A549 treated with AZD9567 at 1 μM for 4 hours (cell line): ENCODE results near the gene ITGA7. TPM values are rescaled to one million over a fixed set of nuclear protein-coding genes. Genes with fewer than 3 reads are reported as not detected.

Experiments
- total RNA-seq: library from RNA; stranded (reverse); fragments of 200-300 nt; extraction: Qiagen RNA extraction; gene quantifications from 5 replicates; pipeline ENCODE4 v1.2.3, GENCODE V29; 2022; ENCODE audit not compliant: insufficient read depth

The ITGA7 gene
- total RNA-seq = 1.2 to 2.1 TPM (median 1.5 TPM) in 4 of 5 replicates, not detected in the other

GRCh38 chr12:55707841-55708694 lies at the start of gene ITGA7:
Gene ITGA7 (minus strand): TSS chr12:55707904. CDS start chr12:55707682, 222 bp downstream.

GRCh38 chr12:55742719-55743405 lies 35.2 kb upstream of the ITGA7 start, which contains the start of gene GDF11:
Gene GDF11 (plus strand): TSS chr12:55743122. CDS start chr12:55743317, 195 bp downstream.

GRCh38 chr12:55728939-55729818 lies 21.5 kb upstream of the ITGA7 start, which contains the start of gene CD63:
Gene CD63 (minus strand): TSS chr12:55729009. CDS start chr12:55728341, 668 bp downstream.

GRCh38 chr12:55720071-55720564 lies 12.4 kb upstream of the ITGA7 start, which contains the start of gene RDH5:
Gene RDH5 (plus strand): TSS chr12:55720393. CDS start chr12:55721185, 792 bp downstream.

GRCh38 chr12:55715833-55716581 lies 8.3 kb upstream of the ITGA7 start, which contains the start of gene BLOC1S1:
Gene BLOC1S1 (plus strand): TSS chr12:55716046. CDS start chr12:55716052, 6 bp downstream.

GRCh38 chr12:55636853-55637252 lies 70.9 kb downstream of the ITGA7 start, which contains the start of gene OR10P1:
Gene OR10P1 (plus strand): TSS chr12:55636892. CDS start chr12:55636892, 0 bp downstream.

Other genes with a start within 250 kb of the ITGA7 start
- not detected in 5 replicates for gene OR6C70, start 237.8 kb downstream of the ITGA7 start, total RNA-seq
- gene OR6C68, start 215.5 kb downstream of the ITGA7 start, total RNA-seq = not detected in 5 replicates
- not detected in 5 replicates for gene OR6C4, start 158.3 kb downstream of the ITGA7 start, total RNA-seq
- not detected in 5 replicates for gene OR2AP1, start 135.4 kb downstream of the ITGA7 start, total RNA-seq
- not detected in 5 replicates for gene OR10P1, start 71.0 kb downstream of the ITGA7 start, total RNA-seq
- 142 to 155 TPM (median 144 TPM) in 5 replicates for gene BLOC1S1, start 8.1 kb upstream of the ITGA7 start, total RNA-seq
- gene RDH5, start 12.5 kb upstream of the ITGA7 start, total RNA-seq = 2.0 to 2.7 TPM (median 2.5 TPM) in 4 of 5 replicates, not detected in the other
- 645 to 708 TPM (median 655 TPM) in 5 replicates for gene CD63, start 21.1 kb upstream of the ITGA7 start, total RNA-seq
- 3.7 to 5.1 TPM (median 4.6 TPM) in 5 replicates for gene GDF11, start 35.2 kb upstream of the ITGA7 start, total RNA-seq
- gene SARNP, start 109.8 kb upstream of the ITGA7 start, total RNA-seq = 90.8 to 133 TPM (median 92.8 TPM) in 5 replicates
- gene ORMDL2, start 110.1 kb upstream of the ITGA7 start, total RNA-seq = 100 to 110 TPM (median 108 TPM) in 5 replicates
- gene DNAJC14, start 121.7 kb upstream of the ITGA7 start, total RNA-seq = 16.2 to 29.2 TPM (median 18.3 TPM) in 5 replicates
- 0.12 to 0.29 TPM (median 0.20 TPM) in 4 of 5 replicates, not detected in the other for gene MMP19, start 135.0 kb upstream of the ITGA7 start, total RNA-seq
- 38.0 to 46.9 TPM (median 40.9 TPM) in 5 replicates for gene PYM1, start 220.0 kb upstream of the ITGA7 start, total RNA-seq
- 16.5 to 52.6 TPM (median 18.3 TPM) in 5 replicates for gene DGKA, start 223.3 kb upstream of the ITGA7 start, total RNA-seq